ENCODE data around the gene TTC27. TPM values are rescaled to one million over a fixed set of nuclear protein-coding genes. Genes with fewer than 3 reads are reported as not detected.

TTC27 gene
- total RNA-seq, 2 experiments from 2014 or later, result 30.1 to 33.8 TPM

GRCh38 chr2:32611771-32612170, 16.1 kb upstream of the TTC27 start:
- Mint-ChIP-seq H3K9me3 (no peaks in the 10 kb centered on the region), H3K27me3 (no peaks in the 10 kb centered on the region), H3K27ac (no peak overlapping the region), H3K4me3 (no peak overlapping the region), H3K4me1 (ENCODE audit: low read depth) (no peaks in the 10 kb centered on the region), H3K36me3 (ENCODE audit: low read depth) (peaks cover 32% of the 10 kb centered on the region)
- POLR2A ChIA-PET, result no interaction called here
- CTCF ChIA-PET, result no interaction called here
- TF ChIP-seq CTCF (IDR thresholded peaks at IDR 0.05), result no peak
- no peak for ATAC-seq
- intact Hi-C loops (cut with micrococcal nuclease), result no loop called here
- no peak for DNase-seq

- intact Hi-C loops (cut with micrococcal nuclease), result no loop called here
- ATAC-seq (no peak), DNase-seq (no peak)
- ChIA-PET POLR2A (no interaction called here), CTCF (no interaction called here)
- TF ChIP-seq CTCF (IDR thresholded peaks at IDR 0.05), result no peak
- Mint-ChIP-seq H3K4me1 (ENCODE audit: low read depth) (no peaks in the 10 kb centered on the region), H3K27me3 (no peaks in the 10 kb centered on the region), H3K36me3 (ENCODE audit: low read depth) (peaks cover 29% of the 10 kb centered on the region), H3K4me3 (no peak overlapping the region), H3K9me3 (no peaks in the 10 kb centered on the region), H3K27ac (peak overlapping the region; percentile 39)
These were observed 13.8 kb upstream of the TTC27 start for GRCh38 chr2:32614084-32614483.

- TF ChIP-seq CTCF (IDR thresholded peaks at IDR 0.05), result no peak
- no peaks in the 10 kb centered on the region for H3K4me1 Mint-ChIP-seq (ENCODE audit: low read depth)
- H3K27ac Mint-ChIP-seq, result no peak overlapping the region
- ChIA-PET POLR2A (no interaction called here), CTCF (interaction anchor here (1.0 kb wide), 1 partner anchor 14 kb away, joined by 4 read pairs; no protein-coding TSS in a partner anchor)
- no peaks in the 10 kb centered on the region for H3K27me3 Mint-ChIP-seq
- no peak for ATAC-seq
- H3K9me3 Mint-ChIP-seq, result no peaks in the 10 kb centered on the region
- intact Hi-C loops (cut with micrococcal nuclease), result no loop called here
- peaks cover 18% of the 10 kb centered on the region for H3K36me3 Mint-ChIP-seq (ENCODE audit: low read depth)
- no peak overlapping the region for H3K4me3 Mint-ChIP-seq
- no peak for DNase-seq
These were observed 10.2 kb upstream of the TTC27 start for GRCh38 chr2:32617599-32618189.

GRCh38 chr2:32622570-32623310, 5.1 kb upstream of the TTC27 start:
- CTCF ChIA-PET, result interaction anchor here (1.2 to 1.6 kb wide), 2 partner anchors 20 to 112 kb away, joined by 3 read pairs; no protein-coding TSS in a partner anchor
- POLR2A ChIA-PET, result no interaction called here
- intact Hi-C loops (cut with micrococcal nuclease), result no loop called here
- Mint-ChIP-seq H3K36me3 (ENCODE audit: low read depth) (no peaks in the 10 kb centered on the region), H3K27ac (peak overlapping the region; percentile 27), H3K27me3 (no peaks in the 10 kb centered on the region), H3K9me3 (no peaks in the 10 kb centered on the region), H3K4me1 (ENCODE audit: low read depth) (peaks cover 7% of the 10 kb centered on the region), H3K4me3 (no peak overlapping the region)
- ATAC-seq (no peak), DNase-seq (no peak)
- TF ChIP-seq CTCF (IDR thresholded peaks at IDR 0.05), result no peak

GRCh38 chr2:32623311-32623706, 4.5 kb upstream of the TTC27 start:
- no peaks in the 10 kb centered on the region for H3K9me3 Mint-ChIP-seq
- no peak overlapping the region for H3K4me3 Mint-ChIP-seq
- H3K27ac Mint-ChIP-seq, result no peak overlapping the region
- H3K36me3 Mint-ChIP-seq (ENCODE audit: low read depth), result peaks cover 2% of the 10 kb centered on the region
- ATAC-seq (no peak), DNase-seq (no peak)
- peaks cover 8% of the 10 kb centered on the region for H3K4me1 Mint-ChIP-seq (ENCODE audit: low read depth)
- intact Hi-C loops (cut with micrococcal nuclease), result no loop called here
- POLR2A ChIA-PET, result no interaction called here
- no peaks in the 10 kb centered on the region for H3K27me3 Mint-ChIP-seq
- CTCF ChIA-PET, result interaction anchor here (1.6 kb wide), 1 partner anchor 20 kb away, joined by 3 read pairs; no protein-coding TSS in a partner anchor
- TF ChIP-seq CTCF (IDR thresholded peaks at IDR 0.05), result no peak
